AG04450 (cell line): ENCODE measurements around the gene RICTOR. TPM values are rescaled to one million over a fixed set of nuclear protein-coding genes. Genes with fewer than 3 reads are reported as not detected.

Experiments
- CTCF ChIA-PET: fragments of 300-600, 350-600 bp; formaldehyde crosslinking; extraction: SDS; loops from one replicate; lab custom pipeline; 2022; ENCODE audit warnings: antibody characterized with exemption, inconsistent platforms; lab: Charles Lee
- POLR2A ChIA-PET: fragments of 350-600 bp; formaldehyde crosslinking; extraction: SDS; loops from one replicate; lab custom pipeline; 2021; ENCODE audit warnings: antibody characterized with exemption, inconsistent platforms; lab: Yijun Ruan, JAX
- DNase-seq: peaks from one replicate; pipeline ENCODE4 v3.0.0-alpha.2; 2011; ENCODE audit warnings: low read depth, low spot score
- H3K27ac ChIP-seq: one replicate; pipeline ENCODE4 v1.5.1; 2012; ENCODE audit warnings: low read depth, low read length, control low read depth
- H3K27me3 ChIP-seq: one replicate; pipeline ENCODE4 v1.6.0; 2012; ENCODE audit warnings: low read length; ENCODE audit not compliant: control insufficient read depth, insufficient read depth
- H3K4me3 ChIP-seq: 2 replicates; pipeline ENCODE4 v1.5.1; 2011; ENCODE audit warnings: mild to moderate bottlenecking, low read depth, low read length, control low read depth
- H3K9me3 ChIP-seq: 2 replicates; pipeline ENCODE4 v1.5.1; 2012; ENCODE audit warnings: low read length; ENCODE audit not compliant: control insufficient read depth, insufficient read depth
- CTCF ChIP-seq: IDR thresholded peaks from 2 replicates; pipeline ENCODE4 v1.5.1; 2011; ENCODE audit warnings: low read depth, low read length, control low read depth, inconsistent platforms
- polyA plus RNA-seq: library from polyadenylated mRNA; depleted of rRNA; stranded (reverse); fragments of >200 nt; gene quantifications from 2 replicates; pipeline ENCODE4 v1.2.3, GENCODE V29; 2011

Gene RICTOR
- polyA plus RNA-seq, 1 experiment, result 15.6 TPM

GRCh38 chr5:39072925-39073766, 1.1 kb downstream of the RICTOR start:
- POLR2A ChIA-PET, result no interaction called here

GRCh38 chr5:39068099-39068498, 6.1 kb downstream of the RICTOR start:
- no peaks in the 10 kb centered on the region for H3K27me3 ChIP-seq
- POLR2A ChIA-PET, result no interaction called here
- H3K4me3 ChIP-seq, result no peak overlapping the region
- no peak for DNase-seq
- CTCF ChIA-PET, result no interaction called here
- H3K9me3 ChIP-seq, result peaks cover 6% of the 10 kb centered on the region
- no peak overlapping the region for H3K27ac ChIP-seq
- no peak for TF ChIP-seq CTCF

More at GRCh38 chr5:39072925-39073766, 1.1 kb downstream of the RICTOR start:
- Histone ChIP-seq H3K27ac (peak overlapping the region; percentile 88), H3K4me3 (peak overlapping the region; percentile 86), H3K9me3 (no peaks in the 10 kb centered on the region; the same call in 1 of the 2 replicates), H3K27me3 (no peaks in the 10 kb centered on the region)
- DNase-seq, result no peak
- CTCF ChIA-PET, result interaction anchor here (0.5 to 2.8 kb wide), 4 partner anchors 7 to 604 kb away, joined by 3 to 29 read pairs (median 10); no protein-coding TSS in a partner anchor
- no peak for TF ChIP-seq CTCF

- POLR2A ChIA-PET, result no interaction called here
- TF ChIP-seq CTCF, result no peak
- CTCF ChIA-PET, result no interaction called here
- no peak for DNase-seq
- Histone ChIP-seq H3K4me3 (no peak overlapping the region), H3K27me3 (no peaks in the 10 kb centered on the region), H3K27ac (no peak overlapping the region), H3K9me3 (peaks cover 6% of the 10 kb centered on the region)
Observed at GRCh38 chr5:39064450-39064849, 9.7 kb downstream of the RICTOR start.

- H3K27ac ChIP-seq, result no peak overlapping the region
- ChIA-PET POLR2A (no interaction called here), CTCF (interaction anchor here (1.4 to 3.0 kb wide), 2 partner anchors 17 to 220 kb away, joined by 3 to 14 read pairs; no protein-coding TSS in a partner anchor)
- no peak overlapping the region for H3K4me3 ChIP-seq
- no peak for TF ChIP-seq CTCF
- H3K9me3 ChIP-seq, result peaks cover 6% of the 10 kb centered on the region
- no peak for DNase-seq
- H3K27me3 ChIP-seq, result no peaks in the 10 kb centered on the region
Observed at GRCh38 chr5:39063037-39063436, 11.2 kb downstream of the RICTOR start.

- ChIA-PET CTCF (interaction anchor here (1.4 to 3.0 kb wide), 2 partner anchors 18 to 221 kb away, joined by 3 to 14 read pairs; no protein-coding TSS in a partner anchor), POLR2A (no interaction called here)
- Histone ChIP-seq H3K4me3 (no peak overlapping the region), H3K27me3 (no peaks in the 10 kb centered on the region), H3K27ac (no peak overlapping the region), H3K9me3 (peaks cover 6% of the 10 kb centered on the region)
- DNase-seq, result no peak
- no peak for TF ChIP-seq CTCF
Observed at GRCh38 chr5:39062530-39062929, 11.7 kb downstream of the RICTOR start.
